ENCODE results near the gene ADGRV1.

- TF ChIP-seq POLR2A (IDR thresholded peaks at IDR 0.05) (no peak), POLR2AphosphoS5 (IDR thresholded peaks at IDR 0.05) (no peak), CTCF (IDR thresholded peaks at IDR 0.05) (no peak)
Measured at GRCh38 chr5:91155274-91155673, 596.7 kb downstream of the ADGRV1 start.

Data from prostate gland (tissue), 2 donors.